Panc1 (cell line): ENCODE measurements around the gene PXK. TPM values are rescaled to one million over a fixed set of nuclear protein-coding genes. Genes with fewer than 3 reads are reported as not detected.

Experiments
- ATAC-seq: fragments of 200-7000 bp; cut with Tn5 transposase; 2 replicates; pipeline ENCODE4 v1.9.1; 2020; ENCODE audit warnings: mild to moderate bottlenecking, moderate library complexity
- BruUV-seq: library from RNA; stranded (reverse); fragments of 400-500 nt; replicated peaks from 2 replicates; lab custom pipeline; 2021; lab: Mats Ljungman, UMichigan
- CTCF ChIA-PET: fragments of 300-600 bp; sonication (Branson Sonifier 250); formaldehyde crosslinking; loops from one replicate; lab custom pipeline; 2022; ENCODE audit warnings: antibody characterized with exemption; lab: Charles Lee
- POLR2A ChIA-PET: fragments of 300-600 bp; sonication (Branson Sonifier 250); formaldehyde crosslinking; loops from one replicate; lab custom pipeline; 2022; ENCODE audit warnings: antibody characterized with exemption; lab: Charles Lee
- DNase-seq: peaks from one replicate; pipeline ENCODE4 v3.0.0-alpha.2; 2010; ENCODE audit warnings: low read depth, low spot score
- H3K27ac ChIP-seq: 2 replicates; pipeline ENCODE4 v1.5.1; 2011; ENCODE audit warnings: mild to moderate bottlenecking, low read length, inconsistent platforms
- H3K27me3 ChIP-seq: fragments of 200-500 bp; sonication (Bioruptor generic); 2 replicates; pipeline ENCODE4 v1.6.0; 2014; ENCODE audit warnings: low read length, inconsistent platforms; ENCODE audit not compliant: control insufficient read depth, insufficient read depth
- H3K36me3 ChIP-seq: fragments of 200-500 bp; sonication (Bioruptor generic); 2 replicates; pipeline ENCODE4 v1.5.1; 2014; ENCODE audit warnings: inconsistent platforms, mild to moderate bottlenecking, low read length, moderate library complexity; ENCODE audit not compliant: control insufficient read depth, insufficient read depth
- H3K4me1 ChIP-seq: 2 replicates; pipeline ENCODE4 v1.5.1; 2011; ENCODE audit warnings: inconsistent platforms, mild to moderate bottlenecking, low read length, moderate library complexity; ENCODE audit not compliant: control insufficient read depth, insufficient read depth
- H3K4me3 ChIP-seq, 2 experiments: 2 replicates each; pipeline ENCODE4 v1.5.1; 2011 to 2012; ENCODE audit warnings: low read depth in 2 of 2, low read length in 2 of 2, mild to moderate bottlenecking in 2 of 2, inconsistent platforms in 1 of 2, moderate library complexity in 1 of 2
- H3K9me3 ChIP-seq: fragments of 200-500 bp; sonication (Bioruptor generic); 2 replicates; pipeline ENCODE4 v1.5.1; 2014; ENCODE audit warnings: low read depth, mild to moderate bottlenecking, inconsistent platforms, low read length, moderate library complexity; ENCODE audit not compliant: control insufficient read depth, insufficient read depth
- POLR2AphosphoS5 ChIP-seq: IDR thresholded peaks from 2 replicates; pipeline ENCODE4 v1.6.1; 2012; ENCODE audit warnings: mild to moderate bottlenecking, low read depth, low read length, moderate library complexity
- SIN3A ChIP-seq: IDR thresholded peaks from 2 replicates; pipeline ENCODE4 v1.6.1; 2012; ENCODE audit warnings: low read depth, mild to moderate bottlenecking, low read length, moderate library complexity, borderline replicate concordance; ENCODE audit not compliant: insufficient read depth
- TCF7L2 ChIP-seq: IDR thresholded peaks from 2 replicates; pipeline ENCODE4 v1.6.1; 2011; ENCODE audit warnings: mild to moderate bottlenecking, low read depth, low read length, inconsistent platforms
- in situ Hi-C: cut with HindIII; loops from 2 replicates; pipeline ENCODE4 v1.10.0; 2016; ENCODE audit warnings: low sequenced_read_pairs, low pct_unique_long_range_greater_than_20kb
- intact Hi-C: fragments of 100-400 bp; cut with micrococcal nuclease; formaldehyde crosslinking; loops from one replicate; pipeline ENCODE4 v1.10.0; 2022; ENCODE audit not compliant: unreplicated experiment
- total RNA-seq: library from RNA; stranded (reverse); gene quantifications from one replicate; pipeline ENCODE4 v1.2.1, GENCODE V29; 2021; ENCODE audit not compliant: unreplicated experiment
- TF ChIP-seq, protein P1 (sequence below): fragments of 450-650 bp; IDR thresholded peaks from 2 replicates; pipeline ENCODE4 v1.5.1; 2017; ENCODE audit warnings: mild to moderate bottlenecking
- TF ChIP-seq, protein P2 (sequence below), 2 experiments: IDR thresholded peaks; 2 replicates each; pipeline ENCODE4 v1.6.1; 2011 to 2012; ENCODE audit warnings: low read depth in 2 of 2, control low read depth in 1 of 2, low read length in 1 of 2, mild to moderate bottlenecking in 1 of 2, moderate library complexity in 1 of 2; ENCODE audit not compliant: insufficient read depth in 1 of 2

PXK gene
- total RNA-seq, 1 experiment from 2014 or later: 14.2 TPM

DNA sequence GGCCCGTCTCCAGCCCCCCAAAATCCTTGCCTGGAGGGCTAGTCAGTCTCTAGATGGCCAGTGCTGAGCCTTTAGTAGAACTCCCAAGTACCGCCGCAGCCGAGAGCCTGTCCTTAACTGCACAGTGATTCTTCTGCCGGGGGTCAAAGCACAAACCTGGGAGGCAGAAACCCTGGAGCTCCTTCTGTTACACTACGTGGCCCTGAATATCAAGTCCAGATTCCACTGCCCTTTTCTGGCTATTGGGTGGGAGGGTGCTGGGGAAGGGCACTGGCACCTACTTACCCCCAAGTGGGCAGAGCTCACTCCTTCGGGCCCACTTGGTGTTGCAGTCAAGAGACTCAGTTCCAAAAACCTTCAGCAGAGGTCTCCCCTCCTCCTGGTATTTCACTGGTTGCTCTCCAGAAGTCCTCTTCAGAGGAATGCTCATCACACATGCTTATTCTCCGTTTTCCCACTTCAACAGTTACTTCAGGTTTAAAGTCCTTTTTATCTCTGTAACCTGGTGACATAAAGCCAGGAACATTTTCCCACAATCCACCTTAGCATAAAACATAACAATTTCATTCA lies 90.1 kb downstream of the PXK start:
- no peak for TF ChIP-seq SIN3A
- no peak for TF ChIP-seq POLR2AphosphoS5
- TF ChIP-seq TCF7L2: no peak
- TF ChIP-seq, protein P1, sequence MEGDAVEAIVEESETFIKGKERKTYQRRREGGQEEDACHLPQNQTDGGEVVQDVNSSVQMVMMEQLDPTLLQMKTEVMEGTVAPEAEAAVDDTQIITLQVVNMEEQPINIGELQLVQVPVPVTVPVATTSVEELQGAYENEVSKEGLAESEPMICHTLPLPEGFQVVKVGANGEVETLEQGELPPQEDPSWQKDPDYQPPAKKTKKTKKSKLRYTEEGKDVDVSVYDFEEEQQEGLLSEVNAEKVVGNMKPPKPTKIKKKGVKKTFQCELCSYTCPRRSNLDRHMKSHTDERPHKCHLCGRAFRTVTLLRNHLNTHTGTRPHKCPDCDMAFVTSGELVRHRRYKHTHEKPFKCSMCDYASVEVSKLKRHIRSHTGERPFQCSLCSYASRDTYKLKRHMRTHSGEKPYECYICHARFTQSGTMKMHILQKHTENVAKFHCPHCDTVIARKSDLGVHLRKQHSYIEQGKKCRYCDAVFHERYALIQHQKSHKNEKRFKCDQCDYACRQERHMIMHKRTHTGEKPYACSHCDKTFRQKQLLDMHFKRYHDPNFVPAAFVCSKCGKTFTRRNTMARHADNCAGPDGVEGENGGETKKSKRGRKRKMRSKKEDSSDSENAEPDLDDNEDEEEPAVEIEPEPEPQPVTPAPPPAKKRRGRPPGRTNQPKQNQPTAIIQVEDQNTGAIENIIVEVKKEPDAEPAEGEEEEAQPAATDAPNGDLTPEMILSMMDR: no peak
- TF ChIP-seq, protein P2, sequence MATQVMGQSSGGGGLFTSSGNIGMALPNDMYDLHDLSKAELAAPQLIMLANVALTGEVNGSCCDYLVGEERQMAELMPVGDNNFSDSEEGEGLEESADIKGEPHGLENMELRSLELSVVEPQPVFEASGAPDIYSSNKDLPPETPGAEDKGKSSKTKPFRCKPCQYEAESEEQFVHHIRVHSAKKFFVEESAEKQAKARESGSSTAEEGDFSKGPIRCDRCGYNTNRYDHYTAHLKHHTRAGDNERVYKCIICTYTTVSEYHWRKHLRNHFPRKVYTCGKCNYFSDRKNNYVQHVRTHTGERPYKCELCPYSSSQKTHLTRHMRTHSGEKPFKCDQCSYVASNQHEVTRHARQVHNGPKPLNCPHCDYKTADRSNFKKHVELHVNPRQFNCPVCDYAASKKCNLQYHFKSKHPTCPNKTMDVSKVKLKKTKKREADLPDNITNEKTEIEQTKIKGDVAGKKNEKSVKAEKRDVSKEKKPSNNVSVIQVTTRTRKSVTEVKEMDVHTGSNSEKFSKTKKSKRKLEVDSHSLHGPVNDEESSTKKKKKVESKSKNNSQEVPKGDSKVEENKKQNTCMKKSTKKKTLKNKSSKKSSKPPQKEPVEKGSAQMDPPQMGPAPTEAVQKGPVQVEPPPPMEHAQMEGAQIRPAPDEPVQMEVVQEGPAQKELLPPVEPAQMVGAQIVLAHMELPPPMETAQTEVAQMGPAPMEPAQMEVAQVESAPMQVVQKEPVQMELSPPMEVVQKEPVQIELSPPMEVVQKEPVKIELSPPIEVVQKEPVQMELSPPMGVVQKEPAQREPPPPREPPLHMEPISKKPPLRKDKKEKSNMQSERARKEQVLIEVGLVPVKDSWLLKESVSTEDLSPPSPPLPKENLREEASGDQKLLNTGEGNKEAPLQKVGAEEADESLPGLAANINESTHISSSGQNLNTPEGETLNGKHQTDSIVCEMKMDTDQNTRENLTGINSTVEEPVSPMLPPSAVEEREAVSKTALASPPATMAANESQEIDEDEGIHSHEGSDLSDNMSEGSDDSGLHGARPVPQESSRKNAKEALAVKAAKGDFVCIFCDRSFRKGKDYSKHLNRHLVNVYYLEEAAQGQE (IDR thresholded peaks at IDR 0.05; ENCODE audit: insufficient read depth in 1 of 2, low read depth in 2 of 2, low read length in 1 of 2): no peak
- ChIA-PET POLR2A (no interaction called here), CTCF (no interaction called here)
- DNase-seq: no peak
- intact Hi-C loops (no loop called here), in situ Hi-C loops (no loop called here)
- H3K4me1 ChIP-seq: no peaks in the 10 kb centered on the region; the same call in 1 of the 2 replicates
- H3K4me3 ChIP-seq: no peak overlapping the region
- no peaks in the 10 kb centered on the region for H3K9me3 ChIP-seq
- ATAC-seq: no peak
- peaks cover 9% of the 10 kb centered on the region for H3K36me3 ChIP-seq
- H3K27me3 ChIP-seq: no peaks in the 10 kb centered on the region
- no peak overlapping the region for H3K27ac ChIP-seq
- no TSS peak for BruUV-seq

- Histone ChIP-seq H3K36me3 (peaks cover 15% of the 10 kb centered on the region), H3K9me3 (no peaks in the 10 kb centered on the region), H3K4me1 (no peaks in the 10 kb centered on the region; the same call in 1 of the 2 replicates), H3K27me3 (no peaks in the 10 kb centered on the region), H3K4me3 (no peak overlapping the region), H3K27ac (no peak overlapping the region)
- in situ Hi-C loops (no loop called here), intact Hi-C loops (no loop called here)
- ChIA-PET CTCF (no interaction called here), POLR2A (no interaction called here)
- DNase-seq (no peak), ATAC-seq (no peak)
- BruUV-seq: no TSS peak
- TF ChIP-seq POLR2AphosphoS5 (no peak), TCF7L2 (no peak), SIN3A (no peak)
- TF ChIP-seq, protein P2 (IDR thresholded peaks at IDR 0.05; ENCODE audit: insufficient read depth in 1 of 2, low read depth in 2 of 2, low read length in 1 of 2): no peak
- TF ChIP-seq, protein P1: no peak
Observed at GRCh38 chr3:58424613-58425012, 91.9 kb downstream of the PXK start.
